HG03196 (cell line): ENCODE results near the gene CLEC4C.
"Not testable (repeated sequence)": the region's sequence is repeated elsewhere in the genome, so short reads cannot be mapped to it uniquely, and the experiment has no call there.

Experiments
- ATAC-seq: cut with Tn5 transposase; IDR thresholded peaks from one replicate; pipeline ENCODE4 v1.9.1; 2021; ENCODE audit not compliant: unreplicated experiment

The CLEC4C gene

DNA sequence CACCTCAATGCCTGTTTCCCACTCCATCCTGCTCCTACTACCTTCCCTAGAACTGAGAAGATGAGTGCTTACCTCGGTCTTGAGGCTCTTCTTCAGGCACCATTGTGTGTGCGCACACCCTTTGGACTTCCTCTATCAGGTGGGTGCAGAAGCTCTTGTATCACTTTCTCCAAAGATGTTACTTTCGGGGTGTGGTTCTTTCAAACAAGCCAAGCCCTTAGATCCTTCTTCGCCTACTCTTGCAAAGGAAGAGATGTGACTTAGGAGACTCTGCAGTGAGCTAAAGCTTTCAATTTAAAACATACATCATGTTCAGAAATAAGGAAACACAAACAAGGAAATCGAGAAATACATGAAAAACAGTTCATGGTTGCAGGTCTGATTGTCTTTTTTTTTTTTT lies at the start of gene CLEC4C:
Gene CLEC4C (minus strand): TSS at position 130 of the 400 bp plus-strand sequence. CDS start 27 bp downstream, at position 103.
- ATAC-seq, result no peak

DNA sequence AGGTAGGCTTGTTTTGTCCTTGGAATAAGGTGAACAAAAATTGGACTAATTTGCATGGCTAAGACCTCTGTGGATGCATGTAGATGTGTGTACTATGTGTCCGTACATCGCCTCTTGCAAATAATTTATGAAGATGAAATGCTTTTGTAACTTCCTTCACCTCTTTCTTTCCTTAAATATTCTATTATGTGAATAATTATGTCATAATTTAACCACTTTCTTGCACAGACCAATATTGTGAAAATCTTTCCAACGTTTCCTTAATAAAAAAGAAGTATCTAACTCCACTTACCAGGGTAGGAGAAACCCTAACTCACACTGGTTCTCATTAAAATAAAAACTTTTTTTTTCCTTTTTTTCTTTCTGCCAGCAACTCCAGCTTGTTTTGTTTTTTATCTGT lies 46.0 kb upstream of the CLEC4C start:
- ATAC-seq, result no peak

- ATAC-seq, result not testable (repeated sequence)
Measured at GRCh38 chr12:7788884-7789528, 41.8 kb upstream of the CLEC4C start, which contains the start of gene NANOG. TSS of gene NANOG (plus strand) at chr12:7789402. CDS start at chr12:7789615, 213 bp downstream.

DNA sequence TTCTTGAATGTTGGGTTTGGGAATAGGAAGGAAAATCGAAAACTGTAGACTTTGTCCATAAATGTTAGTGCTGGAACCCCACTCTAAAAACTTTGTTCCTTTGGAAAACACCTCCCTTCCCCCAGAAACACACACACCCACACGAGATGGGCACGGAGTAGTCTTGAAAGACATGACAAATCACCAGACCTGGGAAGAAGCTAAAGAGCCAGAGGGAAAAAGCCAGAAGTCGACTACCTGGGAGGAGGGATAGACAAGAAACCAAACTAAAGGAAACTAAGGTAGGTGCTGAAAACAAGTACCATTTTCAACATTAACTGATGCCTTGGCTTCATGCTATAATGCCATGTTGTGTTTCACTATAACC lies 41.1 kb upstream of the CLEC4C start:
- ATAC-seq, result no peak

GRCh38 chr12:7787574-7788293 lies 40.6 kb upstream of the CLEC4C start:
- no peak for ATAC-seq

GRCh38 chr12:7784701-7785100 lies 37.5 kb upstream of the CLEC4C start:
- no peak for ATAC-seq

DNA sequence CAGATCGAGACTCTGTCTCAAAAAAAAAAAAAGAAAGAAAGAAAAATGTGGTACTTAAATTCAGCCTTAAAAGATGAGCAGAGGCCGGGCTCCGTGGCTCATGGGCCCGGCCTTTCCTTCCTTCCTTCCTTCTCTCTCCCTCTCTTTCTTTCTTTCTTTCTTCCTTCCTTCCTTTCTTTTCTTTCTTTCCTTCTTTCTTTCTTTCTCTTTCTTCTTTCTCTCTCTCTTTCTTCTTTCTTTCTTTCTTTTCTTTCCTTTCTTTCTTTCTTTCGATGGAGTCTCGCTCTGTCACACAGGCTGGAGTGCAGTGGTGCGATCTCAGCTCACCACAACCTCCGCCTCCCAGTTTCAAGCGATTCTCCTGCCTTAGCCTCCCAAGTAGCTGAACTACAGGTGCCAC lies 36.3 kb upstream of the CLEC4C start:
- not testable (repeated sequence) for ATAC-seq

- ATAC-seq, result no peak
Measured at GRCh38 chr12:7782055-7782454, 34.9 kb upstream of the CLEC4C start.

DNA sequence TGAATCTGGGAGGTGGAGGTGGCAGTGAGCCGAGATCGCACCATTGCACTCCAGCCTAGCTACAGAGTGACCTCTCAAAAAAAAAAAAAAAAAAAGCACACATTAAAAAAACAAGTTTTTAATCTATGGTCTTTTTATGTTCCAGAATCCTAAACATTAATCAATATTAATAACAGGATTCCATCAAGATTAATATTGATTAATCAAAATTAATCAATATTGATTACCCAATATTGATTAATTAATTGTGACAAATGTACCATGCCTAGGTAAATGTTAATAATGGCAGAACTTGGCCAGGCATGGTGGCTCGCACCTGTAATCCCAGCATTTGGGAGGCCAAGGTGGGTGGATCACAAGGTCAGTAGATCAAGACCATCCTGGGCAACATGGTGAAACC lies 34.1 kb upstream of the CLEC4C start:
- no peak for ATAC-seq

- ATAC-seq, result no peak
Measured at GRCh38 chr12:7769999-7770398, 22.8 kb upstream of the CLEC4C start.

- no peak for ATAC-seq
Measured at GRCh38 chr12:7758766-7759140, 11.6 kb upstream of the CLEC4C start.

DNA sequence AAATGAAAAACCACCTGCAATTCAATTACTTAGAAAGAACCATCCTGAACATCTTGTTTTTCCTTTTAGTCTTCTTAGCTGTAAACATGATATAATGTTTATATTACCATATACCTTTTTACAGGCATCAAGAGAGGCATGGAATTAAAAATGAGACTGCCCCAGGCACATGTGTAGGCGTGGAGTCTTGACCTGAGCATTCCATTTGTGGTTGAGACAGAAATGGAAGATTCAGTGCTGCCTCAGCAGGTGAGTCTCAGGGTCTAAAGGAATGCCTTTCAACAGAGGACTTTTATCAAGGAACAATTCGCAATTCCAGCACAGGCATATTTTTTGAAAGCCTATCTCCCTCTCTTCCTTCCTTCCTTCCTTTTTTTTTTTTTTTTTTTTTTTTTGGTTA lies 9.8 kb upstream of the CLEC4C start:
- no peak for ATAC-seq

GRCh38 chr12:7755668-7756067 lies 8.5 kb upstream of the CLEC4C start:
- not testable (repeated sequence) for ATAC-seq

- not testable (repeated sequence) for ATAC-seq
Measured at GRCh38 chr12:7751941-7752922, 5.1 kb upstream of the CLEC4C start.

- ATAC-seq, result no peak
Measured at GRCh38 chr12:7751394-7751793, 4.2 kb upstream of the CLEC4C start.

GRCh38 chr12:7750350-7750749 lies 3.2 kb upstream of the CLEC4C start:
- ATAC-seq, result no peak

DNA sequence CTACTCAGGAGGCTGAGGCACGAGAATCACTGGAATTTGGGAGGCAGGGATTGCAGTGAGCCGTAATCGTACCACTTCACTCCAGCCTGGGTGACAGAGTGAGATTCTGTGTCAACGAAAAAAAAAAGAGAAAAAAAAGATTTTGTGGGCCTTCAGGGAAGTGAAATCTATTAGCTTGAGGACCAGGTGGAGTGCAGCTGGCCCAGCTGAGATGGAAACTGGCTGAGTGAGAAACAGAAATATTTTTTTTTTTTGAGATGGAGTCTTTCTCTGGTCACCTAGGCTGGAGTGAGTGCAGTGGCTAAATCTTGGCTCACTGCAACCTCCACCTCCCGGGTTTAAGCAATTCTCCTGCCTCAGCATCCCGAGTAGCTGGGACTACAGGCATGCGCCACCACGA lies 2.3 kb upstream of the CLEC4C start:
- ATAC-seq, result no peak

DNA sequence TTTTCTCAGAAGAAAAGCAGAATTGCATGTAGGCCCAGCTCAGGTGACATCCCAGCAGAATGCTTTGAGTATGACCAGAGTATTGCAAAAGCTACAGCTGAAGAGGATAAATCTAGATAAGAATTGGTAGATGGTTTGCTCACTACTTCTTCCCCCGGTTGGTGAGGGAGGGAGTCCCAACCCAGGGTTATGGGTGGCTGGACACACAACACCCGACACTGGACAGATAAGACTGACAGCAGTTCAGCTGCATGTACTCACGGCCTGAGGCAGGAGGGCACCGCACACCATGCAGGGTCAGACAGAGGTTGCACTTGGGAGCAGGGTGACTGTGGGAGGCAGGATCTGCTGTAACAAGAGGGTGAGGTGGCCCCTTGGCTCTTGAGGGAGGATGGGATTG lies 1.7 kb upstream of the CLEC4C start:
- ATAC-seq, result no peak

DNA sequence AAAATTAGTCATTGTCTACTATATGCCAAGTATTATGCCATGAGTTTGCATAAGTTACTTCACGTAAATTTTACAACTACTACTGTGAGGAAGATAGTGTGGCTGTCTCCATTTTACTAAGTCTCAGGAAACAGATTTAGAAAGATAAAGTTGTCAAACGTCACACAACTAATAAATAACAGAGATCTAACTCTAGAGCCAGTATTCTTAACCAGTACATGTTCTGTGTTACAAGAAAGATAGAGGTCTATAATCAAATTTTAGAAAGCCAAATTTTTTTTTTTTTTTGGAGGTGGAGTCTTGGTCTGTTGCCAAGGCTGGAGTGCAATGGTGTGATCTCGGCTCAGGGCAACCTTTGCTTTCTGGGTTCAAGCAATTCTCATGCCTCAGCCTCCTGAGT lies 14.2 kb downstream of the CLEC4C start:
- no peak for ATAC-seq

DNA sequence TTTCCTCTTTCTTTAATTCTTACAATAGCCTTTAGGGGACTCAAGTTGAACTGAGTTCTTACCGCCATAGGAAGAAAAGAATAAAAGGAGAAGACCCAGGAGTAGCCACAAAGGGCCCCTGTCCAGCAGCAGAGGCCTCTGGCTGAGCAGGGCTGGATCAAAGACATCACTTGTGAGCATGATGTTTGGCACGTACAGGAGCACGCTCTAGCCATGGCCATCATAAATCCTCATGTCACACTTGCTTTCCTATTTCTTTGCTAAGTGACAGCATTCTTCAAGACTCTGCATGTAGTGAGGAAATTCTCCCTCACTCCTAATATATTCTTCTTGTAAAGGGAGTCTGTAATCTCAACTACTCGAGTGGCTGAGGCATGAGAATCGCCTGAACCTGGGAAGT lies 15.7 kb downstream of the CLEC4C start:
- no peak for ATAC-seq

GRCh38 chr12:7730984-7731383 lies 16.2 kb downstream of the CLEC4C start:
- ATAC-seq, result not testable (repeated sequence)
